Liver (tissue), 9 donors: Measurements from ENCODE around the gene SH3PXD2A. TPM values are rescaled to one million over a fixed set of nuclear protein-coding genes. Genes with fewer than 3 reads are reported as not detected.

Source experiments
- DNase-seq: peaks from one replicate; pipeline ENCODE4 v3.0.0-alpha.2; 2017; ENCODE audit warnings: low spot score
- H3K27ac ChIP-seq, 2 donors: one replicate each; pipeline ENCODE4 v1.7.0; 2013; ENCODE audit warnings: inconsistent platforms in 2 of 2, low read length in 2 of 2, control low read depth in 1 of 2, low read depth in 1 of 2, mild to moderate bottlenecking in 1 of 2
- H3K27me3 ChIP-seq, 4 donors: one replicate each; pipeline versions ENCODE4 v1.6.1 to v1.7.0; 2013; ENCODE audit warnings: low read length in 3 of 4, inconsistent platforms in 1 of 4, mild to moderate bottlenecking in 1 of 4, moderate library complexity in 1 of 4; ENCODE audit not compliant: control insufficient read depth in 4 of 4, insufficient read depth in 4 of 4
- H3K36me3 ChIP-seq, 4 donors: one replicate each; pipeline versions ENCODE4 v1.6.1 to v1.7.0; 2013; ENCODE audit warnings: low read length in 3 of 4, mild to moderate bottlenecking in 3 of 4, low read depth in 1 of 4, moderate library complexity in 1 of 4; ENCODE audit not compliant: control insufficient read depth in 4 of 4, insufficient read depth in 3 of 4
- H3K4me1 ChIP-seq, 4 donors: one replicate each; pipeline versions ENCODE4 v1.6.1 to v1.7.0; 2013; ENCODE audit warnings: low read length in 3 of 4, mild to moderate bottlenecking in 3 of 4, moderate library complexity in 1 of 4; ENCODE audit not compliant: control insufficient read depth in 4 of 4, insufficient read depth in 4 of 4
- H3K4me3 ChIP-seq, 3 donors: one replicate each; pipeline versions ENCODE4 v1.6.1 to v1.7.0; 2013; ENCODE audit warnings: low read length in 3 of 3, control low read depth in 1 of 3, low read depth in 1 of 3, mild to moderate bottlenecking in 1 of 3
- H3K9ac ChIP-seq, 2 donors: one replicate each; pipeline ENCODE4 v1.7.0; 2013; ENCODE audit warnings: low read length in 2 of 2, mild to moderate bottlenecking in 2 of 2, moderate library complexity in 2 of 2, control low read depth in 1 of 2, low read depth in 1 of 2
- H3K9me3 ChIP-seq, 4 donors: one replicate each; pipeline versions ENCODE4 v1.6.1 to v1.7.0; 2013; ENCODE audit warnings: low read length in 3 of 4; ENCODE audit not compliant: control insufficient read depth in 4 of 4
- EGR1 ChIP-seq, 2 donors: IDR thresholded peaks; 2 replicates each; pipeline ENCODE4 v1.6.1; 2016 to 2018; ENCODE audit warnings: antibody characterized with exemption in 2 of 2, low read depth in 2 of 2
- FOXA2 ChIP-seq: IDR thresholded peaks from 2 replicates; pipeline ENCODE4 v1.6.1; 2016; ENCODE audit warnings: antibody characterized with exemption
- GABPA ChIP-seq, 2 donors: IDR thresholded peaks in 1 of 2; conservative IDR thresholded peaks in 1 of 2; 2 replicates each; pipeline ENCODE4 v1.6.1; 2016; ENCODE audit warnings: antibody characterized with exemption in 2 of 2, mild to moderate bottlenecking in 1 of 2, moderate library complexity in 1 of 2
- HNF4A ChIP-seq, 2 donors: conservative IDR thresholded peaks; 2 replicates each; pipeline ENCODE4 v1.6.1; 2016; ENCODE audit warnings: antibody characterized with exemption in 2 of 2, mild to moderate bottlenecking in 2 of 2
- HNF4G ChIP-seq: IDR thresholded peaks from 2 replicates; pipeline ENCODE4 v1.6.1; 2016; ENCODE audit warnings: antibody characterized with exemption
- JUND ChIP-seq, 2 donors: IDR thresholded peaks; 2 replicates each; pipeline ENCODE4 v1.6.1; 2016; ENCODE audit warnings: antibody characterized with exemption in 2 of 2
- MAX ChIP-seq: IDR thresholded peaks from 2 replicates; pipeline ENCODE4 v1.6.1; 2016; ENCODE audit warnings: antibody characterized with exemption
- NR2F2 ChIP-seq: IDR thresholded peaks from 2 replicates; pipeline ENCODE4 v1.6.1; 2016; ENCODE audit warnings: antibody characterized with exemption
- RAD21 ChIP-seq, 2 donors: IDR thresholded peaks; 2 replicates each; pipeline ENCODE4 v1.6.1; 2016; ENCODE audit warnings: antibody characterized with exemption in 2 of 2, mild to moderate bottlenecking in 2 of 2
- RXRA ChIP-seq, 2 donors: IDR thresholded peaks; 2 replicates each; pipeline ENCODE4 v1.6.1; 2017 to 2018; ENCODE audit warnings: antibody characterized with exemption in 2 of 2, mild to moderate bottlenecking in 1 of 2
- SP1 ChIP-seq: IDR thresholded peaks from 2 replicates; pipeline ENCODE4 v1.6.1; 2018; ENCODE audit warnings: antibody characterized with exemption, mild to moderate bottlenecking
- TAF1 ChIP-seq: conservative IDR thresholded peaks from 2 replicates; pipeline ENCODE4 v1.6.1; 2016; ENCODE audit warnings: antibody characterized with exemption, mild to moderate bottlenecking
- YY1 ChIP-seq: IDR thresholded peaks from 2 replicates; pipeline ENCODE4 v1.6.1; 2016; ENCODE audit warnings: antibody characterized with exemption, mild to moderate bottlenecking
- WGBS: extraction: QIAGEN DNeasy Blood & Tissue Kit; methylation state at CpG from one replicate; pipeline ENCODE4 v1.1.7; 2013; 5-methylcytosine and 5-hydroxymethylcytosine counted together
- polyA plus RNA-seq, 2 donors: library from polyadenylated mRNA; stranded (reverse) in 1 of 2; unstranded in 1 of 2; fragments of 200-250 nt in 1 of 2; fragments of >200 nt in 1 of 2; fragmentation: Nextera tagmentation in 1 of 2; extraction: Ambion mirVana in 1 of 2; gene quantifications; one replicate each; pipeline versions ENCODE4 v1.2.1 to v1.2.3, GENCODE V29; 2013 to 2015
- total RNA-seq, 2 donors: library from RNA; depleted of rRNA; stranded (reverse); fragments of >200 nt; gene quantifications; one replicate each; pipeline ENCODE4 v1.2.3, GENCODE V29; 2014
- TF ChIP-seq, protein P1 (sequence below): IDR thresholded peaks from 2 replicates; pipeline ENCODE4 v1.6.1; 2016; ENCODE audit warnings: antibody characterized with exemption
- TF ChIP-seq, protein P2 (sequence below): IDR thresholded peaks from 2 replicates; pipeline ENCODE4 v1.6.1; 2016; ENCODE audit warnings: antibody characterized with exemption, mild to moderate bottlenecking
- TF ChIP-seq, protein P3 (sequence below): fragments of 150-350 bp; IDR thresholded peaks from 2 replicates; pipeline ENCODE4 v1.5.1; 2017; ENCODE audit warnings: improper control_type of control experiment, low read depth, low read length; ENCODE audit not compliant: missing input control
- donor health status: healthy.
- donor health status: healthy.
- donor health status: healthy.
- donor health status: healthy.
- donor health status: healthy.

The SH3PXD2A gene
- total and polyA plus RNA-seq, 4 donors: 0.82 to 5.5 (median 3.9) TPM

DNA sequence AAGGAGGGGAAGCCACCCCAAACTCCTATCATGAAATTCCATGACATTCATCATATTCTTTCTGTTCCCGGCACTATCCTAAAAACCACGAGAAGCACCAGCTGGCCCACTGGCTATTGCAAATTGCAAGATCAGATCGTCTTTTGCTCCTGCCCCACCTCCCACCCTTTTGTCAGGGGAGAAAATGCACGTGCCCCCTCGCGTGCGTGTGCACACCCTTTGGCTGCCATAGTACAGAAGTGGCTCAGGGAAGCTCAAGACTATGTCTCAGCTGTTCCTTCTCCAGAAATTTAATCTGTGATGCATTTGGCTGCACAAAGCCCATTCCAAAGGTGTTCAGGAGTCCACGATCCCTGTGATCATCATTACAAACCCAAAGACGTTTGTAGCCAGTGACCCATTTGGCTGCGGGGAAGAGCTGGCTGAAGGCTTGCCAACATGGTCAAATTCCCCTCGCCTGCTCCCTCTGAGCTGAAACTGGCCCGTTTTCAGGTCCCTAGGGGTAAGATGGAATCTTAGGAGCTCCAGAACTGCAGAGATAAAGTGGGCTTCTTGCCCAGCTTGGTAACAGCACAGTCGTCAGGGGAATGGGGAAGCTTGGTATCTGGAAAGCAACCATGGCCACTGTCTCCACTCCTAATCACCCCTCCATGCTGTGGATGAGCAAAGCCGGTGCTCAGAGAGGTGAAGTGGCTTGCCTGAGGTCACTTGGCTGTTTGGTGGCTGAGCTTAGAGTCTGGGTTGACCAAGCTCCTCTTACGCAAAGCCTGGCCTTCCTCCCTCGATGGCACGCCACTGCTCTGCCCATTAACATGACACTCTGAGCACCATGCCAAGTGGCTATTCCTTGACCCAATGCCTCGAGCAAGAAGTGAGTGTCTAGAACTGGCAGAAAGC lies 206.5 kb downstream of the SH3PXD2A start:
- DNase-seq: no peak
- 49% methylated on average over 18 of the region's 18 CpGs for WGBS
- H3K36me3 ChIP-seq: peaks cover 0 to 6% (median 0%) of the 10 kb centered on the region in 4 donors
- no peaks in the 10 kb centered on the region for H3K9me3 ChIP-seq
- peak overlapping the region; percentile 27 to 57 for H3K27ac ChIP-seq
- no peaks in the 10 kb centered on the region for H3K27me3 ChIP-seq
- H3K9ac ChIP-seq: no peak overlapping the region
- TF ChIP-seq RXRA (IDR thresholded peaks at IDR 0.05) (peak; percentile 76 to 84), SP1 (peak; percentile 70), HNF4G (peak; percentile 15), MAX (no peak), YY1 (peak; percentile 56), GABPA (IDR thresholded peaks at IDR 0.05 in 1 of 2, conservative IDR thresholded peaks at IDR 0.05 in 1 of 2) (no peak), RAD21 (IDR thresholded peaks at IDR 0.05) (no peak), NR2F2 (peak; percentile 21), HNF4A (conservative IDR thresholded peaks at IDR 0.05) (peak; percentile 51 to 68), JUND (IDR thresholded peaks at IDR 0.05) (peak; percentile 29 to 52)
- H3K4me1 ChIP-seq: peaks cover 32 to 61% (median 58%) of the 10 kb centered on the region in 4 donors
- no peak overlapping the region for H3K4me3 ChIP-seq

- H3K9ac ChIP-seq: no peak overlapping the region
- no peaks in the 10 kb centered on the region for H3K27me3 ChIP-seq
- TF ChIP-seq JUND (IDR thresholded peaks at IDR 0.05): no peak
- peaks cover 29 to 54% (median 52%) of the 10 kb centered on the region in 4 donors for H3K4me1 ChIP-seq
- peaks cover 0 to 6% (median 0%) of the 10 kb centered on the region in 4 donors for H3K36me3 ChIP-seq
- no peaks in the 10 kb centered on the region for H3K9me3 ChIP-seq
- no peak for DNase-seq
- WGBS: 81% methylated on average over 8 of the region's 8 CpGs
- no peak overlapping the region for H3K27ac ChIP-seq
- H3K4me3 ChIP-seq: no peak overlapping the region
Observed at GRCh38 chr10:103648251-103648635, 207.1 kb downstream of the SH3PXD2A start.

DNA sequence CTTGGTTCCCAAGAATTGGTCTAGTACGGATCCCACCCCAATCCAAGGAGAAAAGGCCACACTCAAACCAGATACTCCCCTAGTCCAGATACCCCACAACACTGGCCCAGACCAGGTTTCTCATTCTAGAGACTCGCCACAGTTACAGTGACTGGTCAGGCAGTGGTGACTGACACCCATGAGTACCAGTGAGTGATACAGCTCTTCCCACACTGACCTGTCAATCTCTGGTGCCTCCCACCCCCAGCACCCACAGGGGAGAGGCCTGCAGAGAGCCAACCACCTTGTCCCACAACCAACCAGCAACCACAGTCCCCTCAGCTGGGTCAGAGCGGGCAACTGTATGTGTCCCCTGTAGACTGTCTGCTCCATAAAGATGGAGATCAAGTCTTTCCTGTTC lies 209.1 kb downstream of the SH3PXD2A start:
- Histone ChIP-seq H3K27ac (no peak overlapping the region), H3K9ac (no peak overlapping the region), H3K9me3 (no peaks in the 10 kb centered on the region), H3K4me1 (peaks cover 19 to 41% (median 37%) of the 10 kb centered on the region in 4 donors), H3K27me3 (no peaks in the 10 kb centered on the region), H3K4me3 (no peak overlapping the region), H3K36me3 (peaks cover 0 to 6% (median 0%) of the 10 kb centered on the region in 4 donors)
- TF ChIP-seq EGR1 (IDR thresholded peaks at IDR 0.05; ENCODE audit: low read depth in 2 of 2) (no peak), FOXA2 (no peak), JUND (IDR thresholded peaks at IDR 0.05) (no peak), YY1 (no peak), HNF4G (no peak), GABPA (IDR thresholded peaks at IDR 0.05 in 1 of 2, conservative IDR thresholded peaks at IDR 0.05 in 1 of 2) (no peak), SP1 (no peak), HNF4A (conservative IDR thresholded peaks at IDR 0.05) (no peak), RXRA (IDR thresholded peaks at IDR 0.05) (no peak), TAF1 (no peak)
- TF ChIP-seq, protein P1, sequence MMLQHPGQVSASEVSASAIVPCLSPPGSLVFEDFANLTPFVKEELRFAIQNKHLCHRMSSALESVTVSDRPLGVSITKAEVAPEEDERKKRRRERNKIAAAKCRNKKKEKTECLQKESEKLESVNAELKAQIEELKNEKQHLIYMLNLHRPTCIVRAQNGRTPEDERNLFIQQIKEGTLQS: no peak
- TF ChIP-seq, protein P2, sequence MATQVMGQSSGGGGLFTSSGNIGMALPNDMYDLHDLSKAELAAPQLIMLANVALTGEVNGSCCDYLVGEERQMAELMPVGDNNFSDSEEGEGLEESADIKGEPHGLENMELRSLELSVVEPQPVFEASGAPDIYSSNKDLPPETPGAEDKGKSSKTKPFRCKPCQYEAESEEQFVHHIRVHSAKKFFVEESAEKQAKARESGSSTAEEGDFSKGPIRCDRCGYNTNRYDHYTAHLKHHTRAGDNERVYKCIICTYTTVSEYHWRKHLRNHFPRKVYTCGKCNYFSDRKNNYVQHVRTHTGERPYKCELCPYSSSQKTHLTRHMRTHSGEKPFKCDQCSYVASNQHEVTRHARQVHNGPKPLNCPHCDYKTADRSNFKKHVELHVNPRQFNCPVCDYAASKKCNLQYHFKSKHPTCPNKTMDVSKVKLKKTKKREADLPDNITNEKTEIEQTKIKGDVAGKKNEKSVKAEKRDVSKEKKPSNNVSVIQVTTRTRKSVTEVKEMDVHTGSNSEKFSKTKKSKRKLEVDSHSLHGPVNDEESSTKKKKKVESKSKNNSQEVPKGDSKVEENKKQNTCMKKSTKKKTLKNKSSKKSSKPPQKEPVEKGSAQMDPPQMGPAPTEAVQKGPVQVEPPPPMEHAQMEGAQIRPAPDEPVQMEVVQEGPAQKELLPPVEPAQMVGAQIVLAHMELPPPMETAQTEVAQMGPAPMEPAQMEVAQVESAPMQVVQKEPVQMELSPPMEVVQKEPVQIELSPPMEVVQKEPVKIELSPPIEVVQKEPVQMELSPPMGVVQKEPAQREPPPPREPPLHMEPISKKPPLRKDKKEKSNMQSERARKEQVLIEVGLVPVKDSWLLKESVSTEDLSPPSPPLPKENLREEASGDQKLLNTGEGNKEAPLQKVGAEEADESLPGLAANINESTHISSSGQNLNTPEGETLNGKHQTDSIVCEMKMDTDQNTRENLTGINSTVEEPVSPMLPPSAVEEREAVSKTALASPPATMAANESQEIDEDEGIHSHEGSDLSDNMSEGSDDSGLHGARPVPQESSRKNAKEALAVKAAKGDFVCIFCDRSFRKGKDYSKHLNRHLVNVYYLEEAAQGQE: no peak
- TF ChIP-seq, protein P3, sequence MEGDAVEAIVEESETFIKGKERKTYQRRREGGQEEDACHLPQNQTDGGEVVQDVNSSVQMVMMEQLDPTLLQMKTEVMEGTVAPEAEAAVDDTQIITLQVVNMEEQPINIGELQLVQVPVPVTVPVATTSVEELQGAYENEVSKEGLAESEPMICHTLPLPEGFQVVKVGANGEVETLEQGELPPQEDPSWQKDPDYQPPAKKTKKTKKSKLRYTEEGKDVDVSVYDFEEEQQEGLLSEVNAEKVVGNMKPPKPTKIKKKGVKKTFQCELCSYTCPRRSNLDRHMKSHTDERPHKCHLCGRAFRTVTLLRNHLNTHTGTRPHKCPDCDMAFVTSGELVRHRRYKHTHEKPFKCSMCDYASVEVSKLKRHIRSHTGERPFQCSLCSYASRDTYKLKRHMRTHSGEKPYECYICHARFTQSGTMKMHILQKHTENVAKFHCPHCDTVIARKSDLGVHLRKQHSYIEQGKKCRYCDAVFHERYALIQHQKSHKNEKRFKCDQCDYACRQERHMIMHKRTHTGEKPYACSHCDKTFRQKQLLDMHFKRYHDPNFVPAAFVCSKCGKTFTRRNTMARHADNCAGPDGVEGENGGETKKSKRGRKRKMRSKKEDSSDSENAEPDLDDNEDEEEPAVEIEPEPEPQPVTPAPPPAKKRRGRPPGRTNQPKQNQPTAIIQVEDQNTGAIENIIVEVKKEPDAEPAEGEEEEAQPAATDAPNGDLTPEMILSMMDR: no peak
- DNase-seq: no peak
- WGBS: 96% methylated on average over 3 of the region's 3 CpGs
